Measurements from ENCODE around the gene TM9SF4. TPM values are rescaled to one million over a fixed set of nuclear protein-coding genes. Genes with fewer than 3 reads are reported as not detected.

Gene TM9SF4
- total RNA-seq, 4 donors from 2014 or later = 18.0 to 22.9 (median 21.0) TPM

GRCh38 chr20:32083469-32083868 is 26.0 kb upstream of the TM9SF4 start:
- H3K9me3 ChIP-seq = no peaks in the 10 kb centered on the region
- no peaks in the 10 kb centered on the region for H3K27me3 ChIP-seq
- ATAC-seq = no peak
- H3K4me1 ChIP-seq = no peaks in the 10 kb centered on the region
- no peaks in the 10 kb centered on the region for H3K36me3 ChIP-seq
- in situ Hi-C loops (cut with MboI; ENCODE audit: low sequenced_read_pairs in 4 of 4) = no loop called here
- DNase-seq = no peak
- intact Hi-C loops (cut with DNase I; ENCODE audit: low total_unique reads) = no loop called here
- H3K27ac ChIP-seq = no peak overlapping the region
- no peak overlapping the region for H3K4me3 ChIP-seq
- no peak for TF ChIP-seq CTCF (IDR thresholded peaks at IDR 0.05 in 4 of 5, conservative IDR thresholded peaks at IDR 0.05 in 1 of 5)
- no peak for TF ChIP-seq POLR2A (IDR thresholded peaks at IDR 0.05)

DNA sequence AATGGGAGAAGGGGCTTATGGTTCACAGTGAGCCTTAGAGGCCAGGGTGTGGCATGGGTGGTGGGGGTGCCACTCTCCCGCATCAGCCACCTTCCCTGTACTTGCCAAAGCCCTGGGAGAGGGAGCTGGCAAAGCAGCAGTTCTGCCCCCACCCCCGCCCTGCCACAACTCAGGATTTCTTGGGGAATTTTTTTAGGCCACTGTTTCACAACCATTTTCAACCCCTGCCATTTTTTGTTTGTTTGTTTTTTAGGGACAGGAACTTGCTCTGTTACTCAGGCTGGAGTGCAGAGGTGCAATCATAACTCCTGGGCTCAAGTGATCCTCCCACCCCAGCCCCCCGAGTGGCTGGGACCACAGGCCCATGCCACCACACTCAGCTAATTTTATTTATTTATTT is 22.4 kb upstream of the TM9SF4 start:
- TF ChIP-seq POLR2A (IDR thresholded peaks at IDR 0.05) (no peak), CTCF (IDR thresholded peaks at IDR 0.05 in 4 of 5, conservative IDR thresholded peaks at IDR 0.05 in 1 of 5) (no peak)
- in situ Hi-C loops (cut with MboI; ENCODE audit: low sequenced_read_pairs in 4 of 4) (no loop called here), intact Hi-C loops (cut with DNase I; ENCODE audit: low total_unique reads) (no loop called here)

GRCh38 chr20:32088759-32089158 is 20.8 kb upstream of the TM9SF4 start:
- no peak overlapping the region for H3K4me3 ChIP-seq
- in situ Hi-C loops (cut with MboI; ENCODE audit: low sequenced_read_pairs in 4 of 4) = no loop called here
- no peaks in the 10 kb centered on the region for H3K9me3 ChIP-seq
- H3K27me3 ChIP-seq = no peaks in the 10 kb centered on the region
- DNase-seq (no peak), ATAC-seq (no peak)
- no peaks in the 10 kb centered on the region for H3K36me3 ChIP-seq
- no peak overlapping the region for H3K27ac ChIP-seq
- no peaks in the 10 kb centered on the region for H3K4me1 ChIP-seq
- intact Hi-C loops (cut with DNase I; ENCODE audit: low total_unique reads) = no loop called here
- no peak for TF ChIP-seq POLR2A (IDR thresholded peaks at IDR 0.05)
- no peak for TF ChIP-seq CTCF (IDR thresholded peaks at IDR 0.05 in 4 of 5, conservative IDR thresholded peaks at IDR 0.05 in 1 of 5)

More for the DNA sequence above, 22.4 kb upstream of the TM9SF4 start:
- DNase-seq (no peak), ATAC-seq (no peak)
- Histone ChIP-seq H3K27me3 (no peaks in the 10 kb centered on the region), H3K9me3 (no peaks in the 10 kb centered on the region), H3K36me3 (no peaks in the 10 kb centered on the region), H3K4me3 (no peak overlapping the region), H3K4me1 (no peaks in the 10 kb centered on the region), H3K27ac (no peak overlapping the region)

DNA sequence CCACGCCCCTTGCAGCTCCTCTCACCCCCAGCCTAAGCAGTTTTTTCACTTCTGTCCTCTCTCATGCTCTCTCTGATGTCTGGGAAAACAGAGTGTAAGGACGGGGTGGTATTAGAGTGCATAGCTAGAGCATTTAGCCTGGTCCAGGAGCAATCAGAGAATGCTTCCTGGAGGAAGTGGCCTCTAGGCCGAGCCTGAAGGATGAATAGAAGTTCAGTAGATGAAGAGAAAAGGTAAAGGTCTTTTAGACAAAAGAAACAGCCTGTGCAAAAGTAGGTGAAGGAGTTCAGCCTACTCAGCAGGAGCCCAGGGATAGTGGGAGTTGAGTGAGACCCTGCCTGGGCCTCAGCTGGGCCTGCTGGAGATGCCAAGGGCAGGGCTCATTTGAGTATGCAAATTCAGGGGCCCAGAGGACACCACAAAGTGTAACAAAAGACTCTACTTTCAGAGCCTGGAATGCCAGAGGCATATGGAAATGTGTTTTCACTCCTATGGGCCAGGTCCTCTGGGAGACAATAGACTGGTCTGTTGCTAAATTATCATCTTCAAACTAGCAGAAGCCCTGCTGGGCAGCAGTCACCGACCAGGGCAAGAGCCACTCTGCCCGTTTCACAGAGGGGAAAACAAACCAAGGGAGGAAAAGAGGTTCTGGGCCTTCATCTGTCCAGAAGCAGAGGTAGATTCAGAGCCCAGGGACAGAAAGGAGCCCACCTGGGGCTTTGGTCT is 19.7 kb upstream of the TM9SF4 start:
- no peak for ATAC-seq
- H3K4me1 ChIP-seq = no peaks in the 10 kb centered on the region
- in situ Hi-C loops (cut with MboI; ENCODE audit: low sequenced_read_pairs in 4 of 4) = no loop called here
- intact Hi-C loops (cut with DNase I; ENCODE audit: low total_unique reads) = loop anchor here (5.0 kb wide), 1 partner anchor 57 kb away; no protein-coding TSS in a partner anchor
- H3K27me3 ChIP-seq = no peaks in the 10 kb centered on the region
- no peak overlapping the region for H3K27ac ChIP-seq
- no peak overlapping the region for H3K4me3 ChIP-seq
- DNase-seq = no peak
- TF ChIP-seq POLR2A (IDR thresholded peaks at IDR 0.05) (no peak), CTCF (IDR thresholded peaks at IDR 0.05 in 4 of 5, conservative IDR thresholded peaks at IDR 0.05 in 1 of 5) (no peak)
- no peaks in the 10 kb centered on the region for H3K9me3 ChIP-seq
- H3K36me3 ChIP-seq = no peaks in the 10 kb centered on the region
